GM19035 (cell line): ENCODE measurements around the gene MUCL3.
"Not testable (repeated sequence)": the region's sequence is repeated elsewhere in the genome, so short reads cannot be mapped to it uniquely, and the experiment has no call there.

Experiments
- ATAC-seq: cut with Tn5 transposase; IDR thresholded peaks from one replicate; pipeline ENCODE4 v1.9.1; 2021; ENCODE audit not compliant: unreplicated experiment

MUCL3 gene

GRCh38 chr6:30974490-30975252 lies 33.9 kb downstream of the MUCL3 start:
- ATAC-seq: no peak

- ATAC-seq: no peak
These were observed 38.4 kb downstream of the MUCL3 start for GRCh38 chr6:30979141-30979540.

- ATAC-seq: no peak
These were observed 38.9 kb downstream of the MUCL3 start for GRCh38 chr6:30979690-30980089.

- ATAC-seq: no peak
These were observed 41.4 kb downstream of the MUCL3 start for GRCh38 chr6:30981942-30982772.

- no peak for ATAC-seq
These were observed 42.7 kb downstream of the MUCL3 start, which contains the start of gene MUC21 for GRCh38 chr6:30983439-30983838. Gene MUC21, plus strand, starts transcription at chr6:30983718. Its CDS starts 241 bp downstream, at chr6:30983959.

GRCh38 chr6:30985490-30985889 lies 44.7 kb downstream of the MUCL3 start:
- no peak for ATAC-seq

GRCh38 chr6:30987304-30987703 lies 46.5 kb downstream of the MUCL3 start:
- ATAC-seq: no peak

- no peak for ATAC-seq
These were observed 47.5 kb downstream of the MUCL3 start for GRCh38 chr6:30988209-30988825.

- ATAC-seq: no peak
These were observed 49.8 kb downstream of the MUCL3 start for GRCh38 chr6:30990422-30991086.

- ATAC-seq: no peak
These were observed 51.1 kb downstream of the MUCL3 start for GRCh38 chr6:30991891-30992290.

GRCh38 chr6:30997301-30997700 lies 56.5 kb downstream of the MUCL3 start:
- no peak for ATAC-seq

- ATAC-seq: no peak
These were observed 58.0 kb downstream of the MUCL3 start for GRCh38 chr6:30998785-30999184.

GRCh38 chr6:31000067-31000860 lies 59.5 kb downstream of the MUCL3 start:
- ATAC-seq: not testable (repeated sequence)

- ATAC-seq: no peak
These were observed 60.6 kb downstream of the MUCL3 start for GRCh38 chr6:31001281-31001888.

- no peak for ATAC-seq
These were observed 61.7 kb downstream of the MUCL3 start for GRCh38 chr6:31002471-31002870.
